GM18502 (cell line): ENCODE data around the gene DCP1A.

Source experiments
- ATAC-seq: cut with Tn5 transposase; IDR thresholded peaks from one replicate; pipeline ENCODE4 v1.9.1; 2021; ENCODE audit warnings: mild to moderate bottlenecking; ENCODE audit not compliant: unreplicated experiment, poor library complexity

DCP1A gene

DNA sequence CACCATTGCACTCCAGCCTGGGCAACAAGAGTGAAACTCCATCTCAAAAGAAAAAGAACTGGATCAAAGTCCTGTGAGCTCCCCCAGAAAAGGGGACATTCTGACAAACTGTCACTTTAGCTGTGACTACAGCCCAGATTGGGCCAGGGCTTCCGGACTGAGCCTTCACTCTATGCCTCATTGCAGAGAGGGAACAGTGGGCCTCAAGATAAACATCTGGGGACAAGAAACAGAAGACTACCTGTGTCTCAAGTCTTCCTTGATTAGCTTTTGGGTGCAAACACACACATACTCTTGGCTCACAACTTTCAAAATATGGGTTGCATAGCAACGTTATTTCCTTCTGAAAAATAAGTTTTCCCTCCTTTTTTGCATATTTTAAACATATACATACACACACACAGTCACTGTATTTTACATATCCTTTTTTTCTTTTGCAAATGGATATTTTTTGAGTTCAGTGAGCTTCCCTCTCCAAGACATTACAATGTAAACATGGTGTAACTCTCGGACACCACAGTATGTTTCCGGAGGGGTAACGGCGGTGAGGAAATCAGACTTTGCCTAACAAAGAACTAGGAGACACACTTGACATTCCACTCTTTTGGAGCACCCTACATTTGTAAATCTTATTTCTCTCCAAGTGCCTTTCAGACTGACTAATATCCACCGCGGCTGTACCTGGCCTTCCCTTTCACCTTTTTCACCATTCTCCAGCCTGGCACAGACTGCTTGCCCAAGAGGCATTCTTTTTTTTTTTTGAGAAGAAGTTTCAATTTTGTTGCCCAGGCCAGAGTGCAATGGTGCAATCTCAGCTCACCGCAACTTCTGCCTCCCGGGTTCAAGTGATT lies 95.0 kb downstream of the DCP1A start:
- no peak for ATAC-seq

DNA sequence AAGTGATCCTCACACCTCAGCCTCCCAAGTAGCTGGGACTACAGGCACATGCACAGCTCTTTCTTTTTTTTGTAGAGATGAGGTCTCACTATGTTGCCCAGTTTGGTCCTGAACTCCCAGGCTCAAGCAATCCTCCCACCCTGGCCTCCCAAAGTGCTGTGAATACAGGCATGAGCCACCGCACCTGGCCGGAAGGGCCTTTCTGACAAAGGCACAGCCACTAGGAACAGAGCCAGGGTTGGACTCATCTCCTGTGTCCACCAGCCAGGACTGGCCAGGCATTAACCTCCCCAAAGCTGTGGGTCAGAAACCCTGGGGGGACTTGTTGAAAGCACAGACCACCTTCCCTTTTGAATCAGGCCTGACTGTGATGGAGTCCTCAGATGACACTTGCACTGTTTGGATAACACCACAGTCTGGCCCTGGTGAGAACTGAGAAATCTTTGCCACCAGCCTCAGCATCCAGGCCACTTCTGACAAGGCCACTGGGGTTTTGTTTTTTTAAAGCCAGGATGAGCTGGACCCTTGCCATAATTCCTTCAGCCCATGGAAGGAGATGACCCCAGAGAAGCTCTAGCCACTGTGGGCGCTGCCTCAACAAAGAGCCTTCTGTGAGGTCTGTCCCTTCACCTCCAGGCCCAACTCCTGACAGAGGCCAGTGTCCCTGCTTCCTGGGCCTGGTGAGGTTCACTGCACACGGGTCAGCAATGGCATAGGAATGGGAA lies 96.3 kb downstream of the DCP1A start:
- ATAC-seq: no peak

DNA sequence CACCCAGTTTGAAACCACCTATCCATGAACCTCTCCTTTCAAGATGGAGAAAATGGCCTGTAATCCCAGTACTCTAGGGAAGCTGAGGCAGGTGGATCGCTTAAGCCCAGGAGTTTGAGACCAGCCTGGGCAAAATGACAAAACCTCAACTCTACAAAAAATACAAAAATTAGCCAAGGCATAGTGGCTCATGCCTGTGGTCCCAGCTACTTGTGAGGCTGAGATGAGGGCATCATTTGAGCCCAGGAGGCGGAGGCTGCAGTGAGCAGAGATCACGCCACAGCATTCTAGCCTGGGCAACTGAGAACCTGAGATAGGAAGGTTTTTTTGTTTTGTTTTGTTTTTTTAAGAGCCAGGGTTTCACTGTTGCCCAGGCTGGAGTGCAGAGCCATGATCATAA lies 96.9 kb downstream of the DCP1A start:
- no peak for ATAC-seq

DNA sequence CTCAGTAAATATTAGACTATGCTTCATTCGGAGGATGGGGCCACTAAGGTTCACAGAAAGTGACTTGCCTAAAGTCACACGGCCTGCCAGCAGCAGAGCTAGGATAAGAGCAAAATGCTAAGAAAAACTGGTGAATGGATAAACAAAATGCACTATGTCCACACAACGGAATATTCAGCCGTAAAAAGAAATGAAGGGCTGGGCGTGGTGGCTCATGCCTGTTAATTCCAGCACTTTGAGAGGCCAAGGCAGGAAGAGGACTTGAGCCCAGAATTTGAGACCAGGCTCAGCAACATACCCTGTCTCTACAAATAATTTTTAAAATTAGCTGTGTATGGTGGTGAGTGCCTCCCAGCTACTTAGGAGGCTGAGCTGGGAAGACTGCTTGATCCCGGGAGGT lies 99.2 kb downstream of the DCP1A start:
- no peak for ATAC-seq

DNA sequence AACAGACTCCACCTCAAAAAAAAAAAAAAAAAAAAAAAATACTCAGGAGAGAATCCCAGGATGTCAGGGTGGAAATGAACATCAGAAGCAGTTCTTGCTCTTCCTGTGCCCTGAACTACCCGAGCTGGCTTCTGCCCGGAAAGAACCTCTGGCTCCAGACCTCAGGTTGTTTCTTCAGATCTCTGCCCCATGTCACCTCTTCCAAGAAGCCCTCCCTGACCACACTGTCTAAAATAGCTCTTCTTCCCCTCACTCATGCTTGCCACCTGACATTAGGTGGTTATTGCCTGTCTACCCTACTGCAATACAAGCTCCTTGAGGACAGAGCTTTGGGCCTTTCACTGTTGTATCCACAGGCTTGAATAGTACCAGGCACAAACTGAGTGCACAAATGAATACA lies 99.7 kb downstream of the DCP1A start:
- ATAC-seq: no peak

DNA sequence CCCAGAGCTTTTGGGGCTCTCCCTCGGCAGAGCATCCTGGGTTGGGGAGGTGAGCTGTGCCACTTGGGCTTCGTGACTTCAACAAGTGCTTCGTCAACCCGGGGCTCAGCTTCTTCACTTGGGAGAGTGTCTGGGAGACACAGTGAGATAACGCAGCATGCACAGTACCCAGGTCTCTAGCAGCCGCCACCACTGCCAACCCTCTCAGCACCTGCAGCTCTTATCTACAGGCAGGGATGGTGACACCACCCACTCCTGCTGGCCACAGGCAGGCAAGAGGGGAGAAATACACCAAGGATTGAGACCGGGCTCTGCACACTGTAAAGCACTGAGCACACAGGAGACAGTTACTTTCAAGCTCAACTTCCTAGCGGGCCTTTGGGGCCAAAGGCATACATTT lies 103.1 kb downstream of the DCP1A start:
- no peak for ATAC-seq

DNA sequence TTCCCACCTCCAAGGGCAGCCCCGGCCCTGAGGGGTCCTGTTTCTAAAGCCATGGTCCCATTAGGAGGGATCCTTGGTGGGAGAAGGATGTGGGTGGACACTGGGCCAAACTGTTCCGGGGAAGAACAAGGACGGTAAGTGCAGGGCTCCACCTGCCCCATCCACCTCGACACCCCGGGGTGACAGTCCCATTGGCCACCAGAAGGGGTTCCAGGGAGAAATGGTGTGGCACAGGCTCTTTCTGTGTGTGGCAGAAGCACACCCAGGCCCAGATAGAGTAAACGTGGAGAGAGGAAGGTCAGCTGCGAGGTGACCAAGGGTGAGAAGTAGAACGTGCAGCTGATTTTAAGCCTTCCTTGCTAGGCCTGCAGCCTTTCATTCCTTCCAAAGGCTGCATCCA lies 103.6 kb downstream of the DCP1A start:
- ATAC-seq: no peak

DNA sequence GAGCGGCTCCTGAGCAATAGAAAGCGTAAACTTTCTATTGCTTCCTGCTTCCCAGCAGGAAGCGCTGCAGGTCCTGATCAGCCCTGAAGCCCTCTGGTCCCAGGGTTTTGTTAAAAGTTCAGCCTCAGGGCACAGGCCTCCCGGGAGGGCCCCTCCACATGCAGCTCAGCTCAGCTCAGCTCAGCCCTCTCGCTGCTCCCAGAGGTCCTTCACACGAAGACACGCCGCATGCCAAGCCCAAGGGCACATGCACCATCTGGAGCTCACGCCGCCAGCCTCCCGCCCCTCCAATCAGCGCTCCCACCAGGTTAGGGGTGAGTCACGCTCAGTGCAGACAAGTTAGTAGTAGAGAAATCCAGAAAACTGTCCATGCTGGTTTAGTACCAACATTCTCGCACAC lies 104.2 kb downstream of the DCP1A start:
- no peak for ATAC-seq

DNA sequence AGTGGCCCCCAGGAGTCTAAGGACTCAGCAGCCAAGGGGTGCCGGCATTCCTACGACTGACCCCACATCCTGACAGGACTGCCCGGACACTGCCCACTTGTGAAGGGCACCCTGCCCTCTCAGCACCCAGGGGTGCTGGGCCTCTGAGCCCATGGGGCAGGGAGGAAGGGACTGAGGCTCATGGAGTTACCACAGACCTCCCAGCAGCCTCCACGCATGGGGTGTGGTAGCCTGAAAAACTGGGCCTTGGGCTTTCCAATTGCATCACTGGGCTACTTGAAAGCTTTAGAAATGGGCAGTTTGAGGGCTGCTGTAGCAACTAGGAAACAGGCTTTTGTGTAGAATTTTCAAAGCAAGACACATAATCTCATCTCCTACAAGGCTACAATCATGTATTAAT lies 104.7 kb downstream of the DCP1A start:
- ATAC-seq: no peak

DNA sequence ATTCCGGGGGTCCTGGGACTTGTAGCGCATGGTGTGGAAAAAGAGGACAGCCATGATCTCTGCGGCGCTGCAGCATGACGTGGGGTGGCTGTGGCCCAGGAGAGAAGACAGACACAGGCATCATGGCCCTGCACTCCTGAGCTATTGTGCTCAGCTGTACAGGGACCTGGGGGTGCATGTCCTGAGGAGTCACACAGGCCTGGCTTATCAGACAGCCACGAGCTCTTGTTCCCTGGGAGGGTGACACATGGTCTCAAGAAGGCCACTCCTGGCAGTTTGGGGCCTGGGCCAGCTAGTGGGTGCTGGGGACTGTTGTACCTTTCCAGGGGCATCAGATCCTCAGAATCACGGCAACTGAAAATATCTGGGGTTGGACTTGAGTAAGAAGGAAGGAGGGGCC lies 105.2 kb downstream of the DCP1A start:
- ATAC-seq: no peak

DNA sequence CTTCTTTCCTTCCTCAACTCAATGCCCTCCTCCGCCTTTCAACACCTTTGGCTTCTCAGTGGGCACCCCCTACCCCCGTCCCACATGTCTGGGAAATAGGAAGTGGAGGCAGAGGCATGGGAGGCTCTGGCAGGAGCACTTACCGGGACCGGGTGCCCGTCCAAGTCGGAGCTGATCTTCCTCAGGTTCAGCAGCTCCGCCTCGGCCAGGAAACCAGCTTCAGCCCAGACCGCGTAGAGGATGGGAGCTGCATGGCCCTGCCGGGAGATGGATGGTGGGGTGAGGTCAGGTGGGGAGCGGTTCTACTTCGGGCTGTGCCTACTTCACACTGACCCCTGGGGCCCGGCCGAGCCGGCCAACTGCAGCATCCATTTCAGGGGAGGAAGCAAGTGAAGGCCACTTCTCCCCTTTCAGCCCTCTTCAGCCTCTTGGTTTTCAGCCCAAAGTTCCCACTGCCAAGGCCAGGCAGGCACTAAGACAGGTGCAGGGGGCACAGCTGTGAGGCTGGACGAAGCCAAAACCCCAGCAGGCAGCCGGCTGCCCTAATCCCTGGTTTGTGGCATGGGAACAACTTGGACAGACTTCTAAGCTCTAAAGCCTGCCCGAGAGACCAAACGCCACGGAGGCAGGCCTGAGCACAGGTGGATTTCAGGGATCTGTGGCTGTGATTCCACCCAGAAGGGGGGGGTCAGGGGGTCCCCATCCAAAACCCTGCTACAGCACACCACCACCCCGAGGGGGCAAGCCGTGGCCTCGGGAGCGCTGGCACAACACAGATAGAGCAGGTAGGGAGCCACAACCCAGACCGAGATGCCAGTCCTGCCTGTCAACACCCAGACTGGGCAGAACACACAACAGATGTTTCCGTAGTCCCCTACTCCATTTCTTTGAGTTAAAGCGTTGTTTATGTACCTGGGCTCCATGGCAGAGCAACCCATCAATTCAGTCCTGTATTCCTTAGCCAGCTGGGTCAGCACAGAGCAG lies 106.1 kb downstream of the DCP1A start:
- no peak for ATAC-seq

DNA sequence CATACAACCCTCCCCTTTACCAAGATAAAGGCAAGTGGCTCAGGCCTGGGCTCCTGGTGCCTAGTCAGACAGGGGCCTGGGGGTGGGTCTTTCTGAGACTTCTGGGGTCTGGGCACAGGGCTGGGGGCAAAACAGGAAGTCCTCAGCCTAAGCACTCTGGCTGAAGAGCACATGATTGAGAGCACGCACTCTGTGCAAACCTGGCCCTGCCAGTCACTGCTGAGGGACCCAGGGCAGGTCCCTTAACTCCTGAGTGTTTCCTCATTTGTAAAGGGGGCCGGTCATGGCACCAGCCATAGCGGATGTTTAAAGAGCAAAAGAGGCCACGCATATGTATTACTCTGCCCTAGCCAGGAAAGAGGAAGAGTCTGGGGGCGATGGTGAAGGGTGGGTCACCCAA lies 107.5 kb downstream of the DCP1A start:
- no peak for ATAC-seq

DNA sequence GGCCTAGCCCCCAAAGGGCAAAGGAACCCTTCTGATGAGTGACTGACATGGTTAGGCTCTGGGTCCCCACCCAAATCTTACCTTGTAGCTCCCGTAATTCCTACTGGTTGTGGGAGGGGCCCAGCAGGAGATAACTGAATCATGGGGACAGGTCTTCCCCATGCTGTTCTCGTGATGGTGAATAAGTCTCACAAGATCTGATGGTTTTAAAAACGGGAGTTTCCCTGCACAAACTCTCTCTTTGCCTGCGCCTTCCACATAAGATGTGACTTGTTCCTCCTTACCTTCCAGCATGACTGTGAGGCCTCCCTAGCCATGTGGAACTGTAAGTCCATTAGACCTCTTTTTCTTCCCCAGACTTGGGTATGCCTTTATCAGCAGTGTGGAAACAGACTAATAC lies 108.5 kb downstream of the DCP1A start:
- no peak for ATAC-seq

DNA sequence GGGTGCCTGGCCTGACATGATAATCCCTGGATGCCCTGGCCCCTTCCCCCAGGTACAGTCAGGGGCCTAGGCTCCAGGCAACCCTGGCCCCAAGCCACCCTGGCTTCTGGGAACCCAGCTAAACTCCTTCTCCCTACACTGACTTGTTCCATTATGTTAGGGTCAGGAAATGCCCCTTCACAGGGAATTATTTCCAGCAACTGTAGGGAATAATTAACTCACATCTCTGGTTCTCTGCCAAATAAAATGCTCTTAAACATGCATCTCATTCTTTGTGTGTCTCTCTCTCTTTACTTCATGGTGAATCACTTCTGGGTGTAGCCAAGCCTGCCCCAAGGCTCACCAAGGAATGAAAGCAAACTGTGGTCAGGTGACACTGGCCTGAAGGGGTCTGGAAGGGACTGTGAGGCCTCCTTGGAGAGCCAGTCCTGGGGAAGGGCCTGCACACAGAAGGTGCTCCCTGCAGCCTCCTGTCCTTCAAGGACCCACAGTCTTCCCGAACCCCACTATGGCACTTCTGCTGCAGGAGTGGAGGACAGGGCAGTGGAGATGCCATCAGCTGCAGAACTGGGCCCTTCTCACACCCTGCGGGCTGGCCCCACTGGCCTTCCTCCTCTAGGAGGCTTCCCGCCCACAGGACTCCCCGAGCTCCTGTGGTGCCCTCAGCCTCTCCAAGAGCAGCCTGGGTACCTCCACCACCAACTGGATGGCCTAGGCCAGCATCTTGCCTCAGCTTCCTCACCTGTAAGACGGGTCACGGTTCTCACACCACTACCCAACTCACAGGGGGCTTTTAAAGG lies 109.1 kb downstream of the DCP1A start:
- ATAC-seq: no peak

DNA sequence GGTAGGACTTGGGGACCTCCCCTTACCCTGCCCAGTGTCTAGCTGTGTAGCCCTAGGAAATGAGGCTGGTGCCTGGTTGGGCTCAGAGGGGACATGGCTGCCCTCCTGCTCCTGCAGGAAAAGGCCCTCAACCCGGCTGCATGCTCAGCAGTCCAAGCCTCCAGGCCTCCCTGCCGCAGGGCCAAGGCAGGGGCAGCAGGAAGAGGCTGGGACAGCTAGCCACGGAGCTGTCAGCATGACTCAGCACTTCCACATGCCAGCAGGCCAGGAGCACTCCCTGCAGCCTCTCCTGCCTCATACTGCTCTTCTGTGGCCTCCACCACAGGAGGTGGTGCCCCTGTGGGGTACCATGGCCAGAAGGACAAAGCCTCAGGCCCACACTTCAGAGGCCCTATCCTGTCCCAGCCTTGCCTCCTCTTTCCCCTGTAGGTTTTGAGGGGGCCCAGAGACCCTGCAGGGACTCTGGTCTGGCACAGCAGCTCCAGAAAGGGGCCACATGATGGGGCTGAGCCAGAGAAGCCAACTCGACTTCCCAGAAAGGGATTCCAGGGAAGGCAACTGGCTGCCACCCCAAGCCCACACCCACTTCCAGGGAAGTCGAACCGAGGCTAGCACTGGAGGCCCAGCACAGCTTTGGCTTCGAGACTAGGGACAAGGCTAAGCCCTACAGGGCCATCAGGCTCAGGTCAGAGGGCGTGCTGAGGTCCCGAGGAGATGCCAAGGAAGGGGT lies 111.1 kb downstream of the DCP1A start:
- ATAC-seq: no peak

DNA sequence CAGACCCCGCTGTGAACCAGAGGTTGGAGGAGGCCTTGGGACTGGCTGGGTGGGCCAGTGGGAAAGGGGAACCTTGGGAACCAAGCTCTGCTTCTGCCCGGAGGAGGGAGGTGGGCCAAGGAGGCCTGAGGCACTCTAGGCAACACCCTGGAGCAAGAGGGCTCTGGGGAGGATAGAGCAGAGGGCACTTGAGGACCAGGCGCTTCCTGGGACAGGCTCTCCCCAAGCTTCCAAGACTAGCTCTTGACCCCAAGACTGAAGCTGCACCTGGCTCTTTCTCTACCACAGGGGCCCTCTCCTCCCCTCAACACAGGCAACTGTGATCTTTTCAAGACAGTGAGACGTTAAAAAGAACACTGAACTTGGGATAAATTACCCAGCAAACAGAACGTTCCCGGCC lies 111.8 kb downstream of the DCP1A start:
- ATAC-seq: no peak

DNA sequence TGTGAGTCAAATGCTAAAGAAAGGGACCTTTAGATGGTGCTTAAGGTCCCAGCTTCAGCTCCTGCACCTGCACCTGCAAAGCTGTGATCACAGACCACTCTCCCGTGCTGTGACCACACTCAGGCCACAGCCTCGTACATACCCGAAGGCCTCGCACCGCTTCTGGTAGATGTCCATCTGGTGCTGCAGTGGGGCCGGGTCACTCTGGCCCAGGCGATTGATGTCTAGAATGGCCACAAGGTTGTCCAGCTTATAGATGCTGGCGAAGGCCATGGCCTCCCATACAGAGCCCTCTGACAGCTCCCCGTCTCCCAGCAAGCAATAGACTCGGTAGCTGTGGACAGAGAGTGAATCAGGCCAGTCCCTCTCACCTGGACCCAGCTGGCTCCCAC lies 112.5 kb downstream of the DCP1A start:
- ATAC-seq: no peak

DNA sequence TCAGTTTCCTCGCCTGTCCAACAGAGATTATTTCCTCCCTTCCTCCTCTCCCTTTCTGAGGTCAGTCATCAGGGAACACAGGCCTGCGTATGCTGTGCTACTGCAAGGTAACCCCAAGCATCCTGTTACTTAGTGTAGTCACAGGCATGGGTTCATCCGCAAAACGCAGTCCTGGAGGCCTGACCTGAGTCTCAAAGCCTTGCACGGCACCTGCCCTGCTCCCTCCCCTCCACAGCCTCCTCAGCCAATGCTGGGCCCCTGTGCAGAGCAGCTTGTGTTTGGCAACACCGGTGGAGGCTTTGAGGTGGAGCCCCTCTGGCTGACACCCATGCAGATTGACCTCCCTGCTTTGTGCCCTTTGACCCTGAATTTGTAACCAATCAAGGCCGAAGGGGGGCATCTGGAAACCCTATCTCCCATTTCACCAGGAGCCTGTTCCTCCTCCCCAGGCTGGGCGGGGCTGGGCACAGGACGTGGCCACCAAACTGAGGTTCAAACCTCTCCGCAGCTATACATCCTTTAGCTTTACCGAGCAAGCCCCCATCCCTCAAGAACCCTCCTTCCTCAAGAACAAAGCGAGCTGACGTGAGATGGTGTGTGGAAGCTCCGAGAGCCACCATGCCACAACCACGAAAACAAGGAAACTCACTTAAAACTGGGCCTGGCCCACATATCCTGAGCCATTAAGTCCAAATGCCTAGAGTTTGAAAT lies 113.1 kb downstream of the DCP1A start:
- no peak for ATAC-seq
